HG02642 (cell line): Measurements from ENCODE around the gene COPG2.
"Not testable (repeated sequence)": the region's sequence is repeated elsewhere in the genome, so short reads cannot be mapped to it uniquely, and the experiment has no call there.

Experiments
- ATAC-seq: cut with Tn5 transposase; IDR thresholded peaks from one replicate; pipeline ENCODE4 v1.9.1; 2021; ENCODE audit warnings: mild to moderate bottlenecking; ENCODE audit not compliant: unreplicated experiment, poor library complexity

The COPG2 gene, protein sequence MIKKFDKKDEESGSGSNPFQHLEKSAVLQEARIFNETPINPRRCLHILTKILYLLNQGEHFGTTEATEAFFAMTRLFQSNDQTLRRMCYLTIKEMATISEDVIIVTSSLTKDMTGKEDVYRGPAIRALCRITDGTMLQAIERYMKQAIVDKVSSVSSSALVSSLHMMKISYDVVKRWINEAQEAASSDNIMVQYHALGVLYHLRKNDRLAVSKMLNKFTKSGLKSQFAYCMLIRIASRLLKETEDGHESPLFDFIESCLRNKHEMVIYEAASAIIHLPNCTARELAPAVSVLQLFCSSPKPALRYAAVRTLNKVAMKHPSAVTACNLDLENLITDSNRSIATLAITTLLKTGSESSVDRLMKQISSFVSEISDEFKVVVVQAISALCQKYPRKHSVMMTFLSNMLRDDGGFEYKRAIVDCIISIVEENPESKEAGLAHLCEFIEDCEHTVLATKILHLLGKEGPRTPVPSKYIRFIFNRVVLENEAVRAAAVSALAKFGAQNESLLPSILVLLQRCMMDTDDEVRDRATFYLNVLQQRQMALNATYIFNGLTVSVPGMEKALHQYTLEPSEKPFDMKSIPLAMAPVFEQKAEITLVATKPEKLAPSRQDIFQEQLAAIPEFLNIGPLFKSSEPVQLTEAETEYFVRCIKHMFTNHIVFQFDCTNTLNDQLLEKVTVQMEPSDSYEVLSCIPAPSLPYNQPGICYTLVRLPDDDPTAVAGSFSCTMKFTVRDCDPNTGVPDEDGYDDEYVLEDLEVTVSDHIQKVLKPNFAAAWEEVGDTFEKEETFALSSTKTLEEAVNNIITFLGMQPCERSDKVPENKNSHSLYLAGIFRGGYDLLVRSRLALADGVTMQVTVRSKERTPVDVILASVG

DNA sequence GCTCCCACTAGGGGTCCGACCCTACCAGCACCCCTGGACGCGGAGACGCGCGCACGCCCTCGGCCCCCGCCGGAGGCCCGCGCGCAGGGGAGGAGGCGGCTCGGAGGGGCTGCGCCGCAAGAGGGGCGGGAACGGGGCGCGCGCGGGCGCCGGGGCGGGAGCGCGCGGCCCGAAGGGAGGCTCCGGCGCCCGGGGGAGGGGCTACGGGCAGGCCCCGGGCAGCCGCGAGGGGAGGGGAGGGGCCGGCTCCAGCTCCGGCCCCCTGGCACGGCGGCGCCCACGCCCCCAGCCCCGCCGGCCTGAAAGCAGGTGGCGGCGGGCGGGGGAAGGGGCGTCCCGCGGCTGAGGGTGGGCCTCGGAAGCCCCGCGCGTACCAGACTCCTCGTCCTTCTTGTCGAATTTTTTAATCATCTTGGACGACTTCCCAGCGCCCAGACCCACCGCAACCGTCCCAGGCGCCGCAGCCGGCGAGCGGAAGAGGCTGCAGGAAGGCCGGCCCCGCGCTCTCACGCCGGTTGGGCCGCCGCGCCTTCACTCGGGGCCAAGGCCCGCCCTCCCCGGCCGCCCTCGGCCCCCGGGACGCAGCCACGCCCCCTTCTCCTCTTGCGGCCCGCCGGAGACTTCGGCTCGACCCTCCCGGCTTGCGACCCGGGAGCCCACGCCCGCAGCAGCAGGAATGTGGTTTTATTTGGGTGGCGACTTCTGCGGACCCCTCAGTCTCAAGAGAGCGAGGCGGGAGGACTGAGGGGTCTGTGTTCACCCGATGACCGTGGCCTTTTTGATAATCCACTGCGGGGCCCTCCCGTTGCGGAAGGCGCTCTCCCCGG lies at the start of gene COPG2:
Gene COPG2, minus strand, starts transcription at position 491 of the 827 bp plus-strand sequence. Its CDS starts 80 bp downstream, at position 411.
- ATAC-seq: peak; percentile 97

DNA sequence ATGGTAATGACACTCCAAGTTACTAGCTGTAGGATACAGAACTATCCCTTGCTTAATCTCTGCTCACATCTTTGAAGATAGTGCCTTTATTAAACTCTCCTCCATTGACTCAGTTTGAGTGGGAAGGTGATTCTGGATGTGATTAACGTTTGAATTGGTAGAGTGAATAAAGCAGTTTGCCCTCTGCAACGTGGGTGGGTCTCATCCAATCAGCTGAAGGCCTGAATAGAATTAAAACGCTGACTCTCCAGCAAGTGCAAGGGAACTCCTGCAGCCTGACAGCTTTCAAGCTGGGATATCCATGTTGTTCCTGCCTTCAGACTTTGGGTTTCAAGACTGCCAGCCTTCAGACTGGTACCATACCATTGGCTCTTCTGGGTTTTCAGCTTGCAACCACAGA lies 43.9 kb upstream of the COPG2 start:
- ATAC-seq: no peak

DNA sequence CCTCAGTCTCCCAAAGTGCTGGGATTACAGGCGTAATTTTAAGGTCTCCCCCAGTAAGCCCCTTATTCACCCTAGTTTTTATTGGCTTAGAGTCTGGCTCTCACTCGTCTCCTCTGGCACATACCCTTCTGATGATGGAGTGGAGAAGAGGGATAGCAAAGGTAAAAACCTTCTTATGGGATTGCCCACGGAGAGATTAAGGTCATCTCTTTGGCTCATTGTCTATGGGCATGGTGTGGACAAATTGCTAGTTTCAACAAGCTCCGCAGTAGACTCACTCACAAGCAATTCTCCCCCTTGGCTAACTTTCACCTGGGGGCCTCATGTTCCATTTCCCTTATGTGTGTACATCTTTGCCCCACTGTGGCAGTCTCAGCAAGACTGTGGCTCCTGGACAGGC lies 40.2 kb upstream of the COPG2 start:
- no peak for ATAC-seq

DNA sequence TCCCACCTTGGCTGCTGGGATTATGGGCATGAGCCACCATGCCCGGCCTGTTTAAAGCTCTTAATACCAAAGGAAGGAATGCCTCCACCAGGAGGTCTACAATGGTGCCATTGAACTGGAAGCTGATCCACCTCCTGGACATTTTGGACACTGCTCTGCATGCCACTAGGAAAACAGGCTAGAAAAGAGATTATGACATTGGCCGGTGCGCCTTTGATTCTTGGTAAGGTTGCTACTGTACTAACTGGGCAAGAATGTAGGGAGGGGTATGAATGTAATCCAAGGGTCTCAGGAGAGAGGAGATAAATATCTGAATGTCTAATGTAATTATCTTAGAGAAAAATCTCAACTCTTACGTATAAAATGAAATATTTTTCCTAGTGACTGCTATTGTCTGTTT lies 39.5 kb upstream of the COPG2 start:
- no peak for ATAC-seq

DNA sequence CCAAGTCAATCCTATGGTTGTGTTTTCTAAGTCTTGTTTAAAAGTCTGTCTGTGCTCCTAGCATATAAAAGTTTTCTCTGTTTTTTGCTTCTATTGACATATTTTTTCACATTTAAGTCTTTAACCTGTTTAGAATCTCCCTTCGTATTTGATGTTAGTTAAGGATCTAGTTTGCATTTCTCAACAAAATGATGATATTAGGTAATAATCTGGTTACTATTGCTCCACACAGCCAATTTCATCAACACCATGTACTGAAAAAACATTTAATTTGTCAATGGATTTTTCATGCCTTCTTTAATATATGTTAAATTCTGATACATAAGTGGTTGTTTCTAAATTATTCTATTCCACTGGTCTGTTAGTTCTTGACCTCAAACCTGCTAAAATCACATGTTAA lies 35.3 kb upstream of the COPG2 start:
- no peak for ATAC-seq

DNA sequence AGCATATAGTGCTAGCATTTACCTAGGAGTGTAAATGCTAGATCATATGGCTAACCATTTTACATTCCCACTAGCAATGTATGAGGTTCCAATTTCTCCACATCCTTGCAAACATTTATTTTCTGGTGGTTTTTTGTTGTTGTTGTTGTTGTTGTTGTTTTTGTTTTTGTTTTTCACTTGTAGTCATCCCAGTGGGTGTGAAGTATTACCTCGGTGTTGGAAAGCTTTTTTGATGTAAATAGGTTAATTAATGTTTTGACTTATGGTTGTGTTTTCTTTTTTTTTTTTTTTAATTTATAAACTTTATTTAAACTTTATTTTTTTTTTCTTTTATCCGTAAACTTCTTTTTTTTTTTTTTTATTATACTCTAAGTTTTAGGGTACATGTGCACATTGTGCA lies 33.1 kb upstream of the COPG2 start:
- ATAC-seq: no peak

DNA sequence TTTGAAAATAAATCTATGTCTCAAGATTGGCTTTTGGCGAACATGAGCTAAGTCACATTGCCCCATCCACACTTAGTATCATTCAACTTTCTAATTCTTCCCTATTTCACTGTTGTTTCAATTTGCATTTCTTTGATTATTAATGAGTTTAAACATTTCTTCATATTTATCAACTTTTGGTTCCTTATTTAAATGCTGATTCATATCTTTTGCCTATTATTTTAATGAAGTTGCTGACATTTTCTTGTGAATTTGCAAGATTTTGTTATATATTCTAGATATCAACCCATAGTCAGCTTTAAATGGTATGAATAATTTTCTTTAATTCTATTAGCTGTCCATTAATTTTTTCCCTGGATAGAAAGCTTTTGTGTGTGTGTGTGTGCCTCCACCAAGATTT lies 32.2 kb upstream of the COPG2 start:
- ATAC-seq: no peak

DNA sequence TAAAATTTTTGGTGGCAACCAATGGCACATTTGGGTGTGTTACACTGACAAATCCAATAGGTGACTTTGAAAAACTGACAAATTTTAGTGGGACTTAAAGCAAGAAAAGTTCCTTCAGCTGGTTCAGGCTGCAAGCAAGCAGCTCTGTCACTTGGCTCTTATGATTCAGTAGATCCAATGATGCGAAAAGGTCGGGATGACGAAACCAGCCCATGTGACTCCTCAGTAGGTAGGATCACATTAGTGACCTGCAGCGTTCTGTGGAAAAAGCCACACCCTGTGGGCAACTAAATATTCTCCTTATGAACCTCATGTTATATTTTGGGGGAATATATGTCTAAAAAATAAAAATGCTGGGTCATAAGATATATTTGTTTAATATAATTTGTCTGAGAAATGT lies 31.1 kb upstream of the COPG2 start:
- no peak for ATAC-seq

DNA sequence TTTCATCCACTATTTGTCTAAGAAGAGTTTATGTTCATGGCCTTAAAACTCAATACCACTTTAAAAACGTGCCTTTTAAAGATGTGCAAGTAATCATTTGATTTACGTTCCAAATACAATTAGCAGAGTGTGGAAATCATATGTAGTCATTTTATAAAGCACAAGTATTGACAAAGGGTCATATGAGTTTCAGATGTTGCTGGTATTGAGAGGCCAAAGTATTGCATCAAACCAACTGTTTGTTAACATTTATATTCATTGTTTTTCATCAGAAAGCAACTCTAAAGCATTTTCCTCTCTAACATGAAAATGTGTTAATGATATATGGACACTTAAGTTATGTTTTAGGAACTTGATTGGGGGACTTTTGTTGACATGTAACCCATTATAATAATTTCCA lies 29.3 kb upstream of the COPG2 start:
- no peak for ATAC-seq

DNA sequence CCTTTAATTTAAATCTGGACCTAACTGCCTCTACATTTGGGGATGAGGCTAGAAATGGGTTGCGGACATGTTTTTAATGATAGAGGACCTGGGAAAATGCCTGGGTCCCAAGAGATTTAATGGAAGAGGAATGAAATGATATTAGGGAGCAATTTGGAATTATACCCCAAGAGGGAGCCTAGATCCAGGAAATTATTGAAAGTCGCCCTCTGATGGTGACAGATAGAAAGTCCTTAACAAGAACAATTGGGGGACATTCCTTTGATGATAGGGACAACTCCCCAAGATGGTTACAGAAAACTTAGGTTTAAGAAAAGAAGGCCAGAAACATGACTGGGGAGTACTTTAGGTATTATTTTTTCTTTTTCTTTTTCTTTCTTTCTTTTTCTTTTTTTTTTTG lies 27.3 kb upstream of the COPG2 start:
- no peak for ATAC-seq

DNA sequence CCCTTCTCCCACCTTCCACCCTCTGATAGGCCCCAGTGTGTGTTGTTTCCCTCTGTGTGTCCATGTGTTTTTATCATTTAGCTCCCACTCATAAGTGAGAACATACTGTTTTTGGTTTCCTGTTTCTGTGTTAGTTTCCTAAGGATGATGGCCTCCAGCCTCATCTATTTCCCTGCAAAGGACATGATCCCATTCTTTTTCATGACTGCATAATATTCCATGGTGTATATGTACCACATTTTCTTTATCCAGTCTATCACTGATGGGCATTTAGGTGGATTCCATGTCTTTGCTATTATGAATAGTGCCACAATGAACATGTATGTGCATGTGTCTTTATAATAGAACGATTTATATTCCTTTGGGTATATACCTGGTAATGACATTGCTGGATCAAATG lies 23.8 kb upstream of the COPG2 start:
- ATAC-seq: not testable (repeated sequence)

DNA sequence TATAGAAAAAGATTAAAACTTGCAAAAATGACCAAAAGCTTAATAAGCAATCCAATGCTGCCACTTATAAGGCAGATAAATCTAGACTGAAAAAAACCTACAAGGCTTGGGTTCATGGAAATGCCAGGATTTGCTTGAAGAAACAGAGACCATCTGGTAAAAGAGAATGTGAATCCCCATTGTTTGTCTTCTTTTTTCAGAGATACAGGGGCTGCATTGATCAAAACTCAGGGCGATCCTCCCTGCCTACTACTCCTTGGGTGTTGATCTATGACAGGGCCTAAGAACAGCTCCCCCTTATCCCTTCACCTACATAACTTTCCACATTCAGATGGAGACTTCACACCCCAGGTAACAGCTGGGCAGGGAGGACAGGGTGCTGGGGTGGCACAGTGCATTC lies 21.1 kb upstream of the COPG2 start:
- no peak for ATAC-seq

DNA sequence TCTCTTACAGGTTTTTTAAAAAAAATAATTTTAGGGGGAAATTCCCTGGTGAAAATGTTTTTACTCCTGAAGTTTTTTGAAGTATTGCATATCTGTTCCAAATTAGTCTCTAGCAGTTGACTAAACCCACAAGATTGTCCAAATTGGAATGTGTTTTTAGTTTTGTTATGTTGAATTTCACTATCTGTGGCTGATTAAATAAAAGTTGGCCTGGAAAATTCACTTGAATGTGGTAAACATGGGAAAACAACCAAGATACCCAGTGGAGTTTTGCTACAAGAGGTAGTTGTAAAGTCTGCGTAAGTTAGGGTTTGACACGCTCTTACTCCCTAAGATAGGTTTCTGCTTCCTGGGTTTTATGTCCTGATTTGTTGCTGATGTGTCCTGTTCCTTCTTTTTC lies 14.5 kb upstream of the COPG2 start:
- ATAC-seq: no peak

DNA sequence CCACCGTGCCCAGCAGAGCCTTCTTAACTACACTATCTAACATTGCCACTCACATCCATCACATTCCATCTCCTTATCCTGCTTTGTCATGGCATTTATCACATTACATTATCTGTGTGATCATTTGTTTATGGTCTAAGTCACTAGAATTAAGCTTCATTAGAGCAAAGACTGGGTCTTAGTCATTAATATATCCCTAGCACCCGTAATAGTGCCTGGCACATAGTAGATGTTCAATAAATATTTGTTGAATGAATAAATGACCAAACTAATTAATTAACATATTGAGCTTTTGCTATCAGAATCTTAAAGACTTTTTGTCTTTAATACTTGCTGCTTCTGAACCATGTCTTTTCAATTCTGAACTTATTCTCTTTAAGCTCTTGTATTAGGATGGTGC lies 5.9 kb upstream of the COPG2 start:
- no peak for ATAC-seq

DNA sequence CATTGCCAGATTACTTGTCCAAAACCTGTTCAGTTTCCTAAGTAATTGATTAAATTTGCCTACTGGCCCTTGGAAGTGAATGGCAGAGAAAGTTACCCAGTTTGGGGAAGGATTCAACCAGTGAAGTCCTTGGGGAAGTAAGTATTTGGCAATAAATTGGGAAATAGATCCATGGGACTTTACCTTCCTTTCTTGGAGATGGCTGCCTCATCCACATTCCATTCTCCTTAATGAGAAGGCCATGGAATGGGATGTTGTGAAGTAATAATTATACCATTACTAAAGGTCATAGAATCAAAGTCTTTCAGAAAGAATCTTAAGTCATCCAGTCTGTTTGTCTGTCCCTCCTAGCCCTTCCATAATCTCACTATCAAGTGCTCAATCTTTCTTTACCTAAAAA lies 4.5 kb upstream of the COPG2 start:
- ATAC-seq: no peak

DNA sequence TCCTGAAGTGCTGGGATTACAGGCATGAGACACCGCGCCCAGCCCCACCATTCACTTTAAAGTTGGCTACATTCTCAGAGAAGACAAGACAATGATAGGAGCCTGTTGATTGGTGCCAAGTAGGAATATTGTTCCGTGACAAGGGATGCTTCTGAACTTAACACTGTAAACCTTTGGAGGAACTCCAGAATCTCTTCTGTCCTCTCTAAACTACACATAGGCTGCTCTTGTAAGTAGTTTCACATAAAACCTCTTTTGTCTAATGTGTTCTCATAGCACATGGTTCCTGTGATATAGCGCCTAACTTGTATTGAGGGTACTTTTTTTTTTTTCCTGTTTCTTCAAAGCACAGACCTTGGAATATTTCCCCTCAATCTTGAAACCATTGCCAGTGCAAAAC lies 3.6 kb upstream of the COPG2 start:
- ATAC-seq: no peak

DNA sequence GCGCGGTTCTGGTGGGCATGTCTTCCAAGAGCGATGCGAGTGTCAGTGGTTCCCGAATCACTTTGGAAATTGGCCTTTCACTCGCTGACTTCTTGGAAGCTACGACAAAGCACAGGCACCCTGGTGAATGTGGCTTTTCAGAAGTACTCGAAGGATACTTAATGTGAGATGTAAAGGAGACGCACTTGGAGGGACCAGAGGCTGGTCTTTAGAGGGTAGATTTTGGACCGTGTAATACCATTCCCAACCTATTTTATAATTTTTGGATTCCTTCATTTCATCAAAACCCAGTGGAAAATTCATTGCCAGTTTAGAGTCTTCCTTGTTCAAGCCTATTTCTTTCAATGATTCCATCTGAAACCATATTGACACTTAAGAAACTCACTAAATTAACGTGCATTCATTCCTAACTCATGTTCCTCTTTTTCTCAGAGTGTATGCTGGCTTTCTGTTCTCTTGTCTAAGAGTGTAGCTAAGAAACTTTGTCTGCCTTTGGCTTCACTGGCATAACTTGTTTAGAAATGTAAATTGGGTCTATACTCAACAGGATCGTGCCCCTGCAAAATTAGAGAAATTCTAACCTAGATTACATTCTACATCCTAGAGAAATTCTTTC lies 645 bp upstream of the COPG2 start:
- no peak for ATAC-seq

DNA sequence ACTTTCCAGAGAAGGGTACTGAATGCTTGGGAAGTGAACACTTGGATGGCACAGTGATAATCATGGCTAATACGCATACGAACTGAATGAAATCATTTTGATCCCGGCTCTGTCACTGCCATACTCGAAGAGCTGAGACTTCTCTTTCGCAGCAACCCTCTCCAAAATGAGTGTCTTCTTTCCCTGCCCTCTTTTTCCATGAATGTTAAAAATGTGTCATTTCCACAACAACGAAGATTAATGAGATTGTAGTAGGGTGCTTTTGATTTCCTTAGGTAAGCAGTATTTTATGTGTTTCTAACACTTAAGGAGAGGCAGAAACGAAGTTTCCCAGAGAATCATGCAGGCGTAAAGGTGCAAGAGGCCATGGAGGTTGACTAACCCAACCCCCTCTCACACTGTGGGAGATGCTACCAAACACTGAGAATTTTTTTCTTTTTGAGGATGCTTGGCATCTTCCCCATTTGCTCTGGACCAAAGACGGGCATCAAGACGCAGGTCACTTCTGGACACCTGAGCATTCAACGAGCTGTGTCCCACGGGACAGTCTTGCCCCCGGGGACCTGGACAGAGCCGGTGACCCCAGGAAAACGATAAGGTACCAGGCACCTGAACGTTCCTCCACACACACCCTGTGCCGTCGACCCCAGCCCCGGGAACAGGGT lies 823 bp downstream of the COPG2 start:
- peak; percentile 1 for ATAC-seq

DNA sequence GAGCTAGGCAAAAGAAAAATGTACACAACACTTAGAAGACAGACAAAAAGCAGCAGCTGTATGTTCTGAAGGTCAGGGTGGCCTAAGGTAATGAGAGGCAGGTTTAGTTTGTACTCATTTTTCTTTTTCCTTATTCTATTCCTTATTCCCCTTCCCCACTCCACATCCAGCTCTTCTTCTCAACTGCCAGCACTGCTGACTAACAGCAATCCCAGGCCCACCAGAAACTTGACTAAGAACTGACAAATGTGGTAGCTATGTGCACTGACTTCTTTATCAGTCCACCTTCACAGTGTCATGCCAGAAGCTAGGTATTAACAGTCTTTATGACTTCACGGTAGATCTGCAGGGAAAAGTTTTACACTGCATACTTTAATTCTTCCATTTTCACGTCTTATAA lies 6.1 kb downstream of the COPG2 start:
- ATAC-seq: no peak

DNA sequence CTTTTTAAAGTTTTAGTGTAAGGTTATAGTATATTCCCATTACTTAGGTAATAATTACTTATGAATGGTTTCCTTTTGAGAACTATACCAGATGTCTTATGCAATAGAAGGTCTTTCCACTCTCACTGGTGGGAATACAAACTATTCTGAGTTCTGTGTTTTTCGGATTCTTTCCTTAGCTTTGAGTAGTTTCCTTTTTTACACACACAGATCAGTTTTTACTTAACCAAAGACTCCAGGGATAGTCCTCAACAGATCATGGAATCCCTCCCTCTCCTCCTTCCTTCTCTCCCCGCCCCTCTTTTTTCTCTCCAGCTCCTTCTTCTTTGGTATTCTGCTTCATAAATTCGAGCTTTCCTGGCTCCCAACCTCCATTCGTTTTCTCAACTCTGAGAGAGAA lies 13.3 kb downstream of the COPG2 start:
- ATAC-seq: no peak
